K562 (cell line): Measurements from ENCODE around the gene USP31. TPM values are rescaled to one million over a fixed set of nuclear protein-coding genes. Genes with fewer than 3 reads are reported as not detected.

Source experiments
- ATAC-seq: fragments of 200-7000 bp; cut with Tn5 transposase; 3 replicates; pipeline ENCODE4 v1.9.1; 2020; ENCODE audit warnings: moderate library complexity
- BruUV-seq: library from RNA; stranded (reverse); fragments of 400-500 nt; replicated peaks from 2 replicates; lab custom pipeline; 2021; lab: Mats Ljungman, UMichigan
- CTCF ChIA-PET: fragments of 300-600 bp; formaldehyde crosslinking; extraction: SDS; loops from one replicate; lab custom pipeline; 2021; ENCODE audit warnings: low intra/inter-chr PET ratio; lab: Yijun Ruan, JAX
- POLR2A ChIA-PET: fragments of 300-600, 350-650 bp; sonication (Branson Sonifier 250); formaldehyde crosslinking; extraction: SDS; loops from one replicate; lab custom pipeline; 2021; ENCODE audit warnings: antibody characterized with exemption, inconsistent platforms; lab: Yijun Ruan, JAX
- DNase-seq, 4 experiments: peaks; one replicate each; pipeline versions ENCODE4 v3.0.0 to v3.0.0-alpha.2; 2011 to 2018; ENCODE audit warnings: low spot score in 3 of 4, mixed read lengths in 3 of 4; ENCODE audit errors: extremely low read depth in 1 of 4
- FAIRE-seq: peaks from 2 replicates; lab custom pipeline; 2011; peaks lifted over from hg19 to GRCh38; lab: Jason Lieb, UNC
- H2AFZ ChIP-seq: 2 replicates; pipeline ENCODE4 v1.6.0; 2011; ENCODE audit warnings: low read depth, low read length, control low read depth, inconsistent platforms
- H3K27ac ChIP-seq: fragments of 200-600 bp; 3 replicates; pipeline ENCODE4 v1.8.0; 2011; ENCODE audit warnings: low read depth, mild to moderate bottlenecking, control low read depth, inconsistent platforms, low read length, moderate library complexity, mixed read lengths; ENCODE audit errors: extremely low read depth
- H3K27me3 ChIP-seq, 2 experiments: fragments of 300-600 bp in 1 of 2; 2 replicates in 1 of 2; 3 replicates in 1 of 2; pipeline versions ENCODE4 v1.6.0 to v1.8.0; 2011; ENCODE audit warnings: inconsistent platforms in 2 of 2, low read length in 2 of 2, mild to moderate bottlenecking in 1 of 2, mixed read lengths in 1 of 2, moderate library complexity in 1 of 2; ENCODE audit not compliant: control insufficient read depth in 2 of 2, insufficient read depth in 2 of 2
- H3K36me3 ChIP-seq: fragments of 300-600 bp; 3 replicates; pipeline ENCODE4 v1.8.0; 2011; ENCODE audit warnings: mild to moderate bottlenecking, low read length, inconsistent platforms; ENCODE audit not compliant: control insufficient read depth, insufficient read depth
- H3K4me1 ChIP-seq, 2 experiments: fragments of 200-600 bp in 1 of 2; replicated peaks in 1 of 2; 2 replicates in 1 of 2; 3 replicates in 1 of 2; pipeline versions ENCODE4 v1.5.1 to v1.8.0; 2011; ENCODE audit warnings: inconsistent platforms in 2 of 2, low read length in 2 of 2, mild to moderate bottlenecking in 1 of 2, mixed read lengths in 1 of 2, moderate library complexity in 1 of 2; ENCODE audit not compliant: control insufficient read depth in 2 of 2, insufficient read depth in 2 of 2
- H3K4me2 ChIP-seq: 2 replicates; pipeline ENCODE4 v1.6.1; 2011; ENCODE audit warnings: low read length, control low read depth, inconsistent platforms, mixed read lengths; ENCODE audit not compliant: insufficient read depth
- H3K4me3 ChIP-seq: fragments of 200-600 bp; sonication (generic), shearing (Covaris generic); 2 replicates; pipeline ENCODE4 v1.5.1; 2016; ENCODE audit warnings: control low read depth, inconsistent platforms
- H3K79me2 ChIP-seq: fragments of 200-600 bp; 3 replicates; pipeline ENCODE4 v1.8.0; 2011; ENCODE audit warnings: low read length, inconsistent platforms; ENCODE audit not compliant: control insufficient read depth, insufficient read depth
- H3K9ac ChIP-seq, 2 experiments: 2 replicates each; pipeline versions ENCODE4 v1.6.0 to v1.6.1; 2011; ENCODE audit warnings: low read depth in 2 of 2, low read length in 2 of 2, control low read depth in 1 of 2, inconsistent platforms in 1 of 2, mild to moderate bottlenecking in 1 of 2, mixed read lengths in 1 of 2; ENCODE audit not compliant: insufficient read depth in 1 of 2
- H3K9me1 ChIP-seq: one replicate; pipeline ENCODE4 v1.6.0; 2011; ENCODE audit warnings: inconsistent platforms, mild to moderate bottlenecking, low read length, moderate library complexity; ENCODE audit not compliant: control insufficient read depth, insufficient read depth
- H3K9me3 ChIP-seq: replicated peaks from 2 replicates; pipeline ENCODE4 v1.5.1; 2011; ENCODE audit warnings: low read depth, low read length, inconsistent platforms; ENCODE audit not compliant: control insufficient read depth, insufficient read depth
- H4K20me1 ChIP-seq: replicated peaks from 2 replicates; pipeline ENCODE4 v1.6.1; 2011; ENCODE audit warnings: low read length, inconsistent platforms, mixed read lengths; ENCODE audit not compliant: control insufficient read depth, insufficient read depth
- HMG20A ChIP-seq: fragments of 450-650 bp; formaldehyde crosslinking; conservative IDR thresholded peaks from 2 replicates; pipeline ENCODE4 v1.4.0; 2020; ENCODE audit warnings: mild to moderate bottlenecking, mixed read lengths
- IRF2 ChIP-seq: sonication (generic); formaldehyde crosslinking; IDR thresholded peaks from 2 replicates; pipeline ENCODE4 v1.8.1; 2022; ENCODE audit warnings: mild to moderate bottlenecking, missing genetic modification reagents
- MBD2 ChIP-seq: sonication (generic); IDR thresholded peaks from 2 replicates; pipeline ENCODE4 v1.6.1; 2016; ENCODE audit warnings: low read depth, borderline replicate concordance
- NELFE ChIP-seq: IDR thresholded peaks from 2 replicates; pipeline ENCODE4 v1.6.1; 2011; ENCODE audit warnings: mild to moderate bottlenecking; ENCODE audit not compliant: insufficient read depth, insufficient read length
- NEUROD1 ChIP-seq: fragments of 150-350 bp; IDR thresholded peaks from 2 replicates; pipeline ENCODE4 v1.6.1; 2014; ENCODE audit warnings: borderline replicate concordance, low read length, low read depth; ENCODE audit not compliant: partially characterized antibody
- POLR2AphosphoS2 ChIP-seq: IDR thresholded peaks from 2 replicates; pipeline ENCODE4 v1.6.1; 2012; ENCODE audit warnings: low read length, improper control_type of control experiment
- PPARD ChIP-seq: fragments of 250-450 bp; sonication (Bioruptor Pico); IDR thresholded peaks from 2 replicates; pipeline ENCODE4 v1.8.0; 2022; ENCODE audit warnings: inconsistent platforms, mild to moderate bottlenecking, moderate library complexity
- SMAD4 ChIP-seq: fragments of 250-450 bp; sonication (Bioruptor Pico); conservative IDR thresholded peaks from 2 replicates; pipeline ENCODE4 v1.8.0; 2021; ENCODE audit warnings: inconsistent platforms, mild to moderate bottlenecking, moderate library complexity
- ZNF699 ChIP-seq: fragments of 250-450 bp; sonication (Bioruptor Pico); IDR thresholded peaks from 2 replicates; pipeline ENCODE4 v1.8.0; 2021; ENCODE audit warnings: mild to moderate bottlenecking, moderate library complexity; ENCODE audit not compliant: insufficient replicate concordance
- ZNF830 ChIP-seq: fragments of 250-450 bp; sonication (Bioruptor Pico); IDR thresholded peaks from 2 replicates; pipeline ENCODE4 v1.5.0; 2021; ENCODE audit warnings: mild to moderate bottlenecking
- WGBS: fragments of 100-300 bp; shearing (Covaris generic); methylation state at CpG from one replicate; pipeline ENCODE4 v1.1.6; 2016; ENCODE audit warnings: low coverage, mixed read lengths; ENCODE audit not compliant: insufficient coverage; ENCODE audit errors: missing lambda C conversion rate; 5-methylcytosine and 5-hydroxymethylcytosine counted together
- in situ Hi-C: fragments of 300-500 bp; cut with MboI; formaldehyde crosslinking; loops from 4 replicates; pipeline ENCODE4 v1.15.0; 2018; ENCODE audit warnings: inconsistent platforms, mixed read lengths
- intact Hi-C: fragments of 100-400 bp; cut with micrococcal nuclease; formaldehyde crosslinking; loops from 2 replicates; pipeline ENCODE4 v1.14.2; 2022
- polyA plus RNA-seq, 8 experiments: library from polyadenylated mRNA; depleted of rRNA in 4 of 8; stranded (reverse) in 5 of 8; unstranded in 3 of 8; fragments of >200 nt; fragmentation: Nextera tagmentation in 2 of 8; fragmentation: Illumina TruSeq in 1 of 8; extraction: Ambion mirVana in 2 of 8; extraction: Trizol in 1 of 8; gene quantifications; 2 replicates each; pipeline versions ENCODE4 v1.2.1 to v1.2.3, GENCODE V29; 2011 to 2014; ENCODE audit warnings: inconsistent platforms in 1 of 8, missing spikeins in 1 of 8
- total RNA-seq, 7 experiments: library from RNA; depleted of rRNA in 6 of 7; stranded (reverse); fragments of >200 nt in 6 of 7; fragmentation: Illumina TruSeq in 2 of 7; extraction: Trizol in 2 of 7; gene quantifications; 2 replicates each; pipeline versions ENCODE4 v1.2.1 to v1.2.3, GENCODE V29; 2011 to 2021; ENCODE audit warnings: low replicate concordance in 1 of 7

The USP31 gene
- total and polyA plus RNA-seq, 9 of the 15 experiments (the other 6 are each of a cell fraction or from before 2014, with no cell fraction given) = 0.56 to 4.9 (median 2.9) TPM

DNA sequence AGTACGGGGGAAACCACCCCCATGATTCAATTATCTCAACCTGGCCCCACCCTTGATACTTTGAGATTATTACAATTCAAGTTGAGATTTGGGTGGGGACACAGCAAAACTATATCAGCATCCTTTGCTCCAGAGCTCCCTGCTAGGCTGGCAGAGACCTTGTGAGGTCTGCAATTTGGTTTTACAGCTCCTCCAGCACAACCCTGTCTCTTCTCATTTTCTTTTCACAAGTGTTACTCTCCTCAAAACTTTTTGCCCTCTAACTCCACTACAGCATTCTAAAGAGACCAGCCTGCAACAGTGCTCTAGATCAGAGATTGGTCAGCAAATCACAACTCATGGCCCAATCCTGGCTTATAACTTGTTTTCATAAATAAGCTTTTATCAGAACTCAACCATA lies 114.0 kb downstream of the USP31 start (continued):
- TF ChIP-seq ZNF699 (CRISPR knock-in tag) (no peak), IRF2 (no peak), ZNF830 (no peak), SMAD4 (no peak), NELFE (no peak), POLR2AphosphoS2 (no peak)

GRCh38 chr16:23031508-23032098 lies 117.6 kb downstream of the USP31 start:
- no peaks in the 10 kb centered on the region for H3K36me3 ChIP-seq
- no peak overlapping the region for H3K4me3 ChIP-seq
- no peak for TF ChIP-seq MBD2
- no peak for TF ChIP-seq NEUROD1
- TF ChIP-seq HMG20A = no peak
- no peak for TF ChIP-seq PPARD
- no peaks in the 10 kb centered on the region for H3K9me1 ChIP-seq
- BruUV-seq = no TSS peak
- in situ Hi-C loops = no loop called here
- no peak overlapping the region for H3K27ac ChIP-seq
- POLR2A ChIA-PET = interaction anchor here (1.7 kb wide), 1 partner anchor 11 kb away, joined by 5 read pairs; no protein-coding TSS in a partner anchor
- intact Hi-C loops = no loop called here
- H3K79me2 ChIP-seq = no peaks in the 10 kb centered on the region
- no peaks in the 10 kb centered on the region for H3K9me3 ChIP-seq
- 0% methylated on average over 6 of the region's 6 CpGs for WGBS
- H4K20me1 ChIP-seq = no peaks in the 10 kb centered on the region
- no peak for FAIRE-seq
- H3K9ac ChIP-seq = no peak overlapping the region
- no peak overlapping the region for H2AFZ ChIP-seq
- no peaks in the 10 kb centered on the region for H3K4me1 ChIP-seq
- H3K4me2 ChIP-seq = no peak overlapping the region
- CTCF ChIA-PET = no interaction called here
- peaks cover 0 to 5% of the 10 kb centered on the region in 2 experiments; a peak in 2 of 5 replicates for H3K27me3 ChIP-seq
- DNase-seq = no peak
- no peak for ATAC-seq
